NCI-H2171 treated with DMSO at 0.1 percent for 48 hours (cell line): ENCODE measurements around the gene TPRG1.
"Not testable (repeated sequence)": the region's sequence is repeated elsewhere in the genome, so short reads cannot be mapped to it uniquely, and the experiment has no call there.

ENCODE experiments used
- DNase-seq: peaks from one replicate; lab custom pipeline; 2025; lab: John Stamatoyannopoulos, UW

Gene TPRG1

GRCh38 chr3:189316296-189317019, 144.7 kb downstream of the TPRG1 start:
- DNase-seq: no peak

GRCh38 chr3:189317911-189318310, 146.1 kb downstream of the TPRG1 start:
- DNase-seq: no peak

GRCh38 chr3:189320511-189320910, 148.7 kb downstream of the TPRG1 start:
- DNase-seq: no peak

GRCh38 chr3:189322339-189322738, 150.6 kb downstream of the TPRG1 start:
- no peak for DNase-seq

GRCh38 chr3:189324538-189325138, 152.9 kb downstream of the TPRG1 start:
- peak; percentile 86 for DNase-seq

GRCh38 chr3:189325454-189325853, 153.7 kb downstream of the TPRG1 start:
- DNase-seq: no peak

- DNase-seq: not testable (repeated sequence)
These were observed 157.9 kb downstream of the TPRG1 start for GRCh38 chr3:189329630-189330029.

GRCh38 chr3:189330066-189330465, 158.3 kb downstream of the TPRG1 start:
- DNase-seq: no peak

GRCh38 chr3:189331002-189331418, 159.2 kb downstream of the TPRG1 start:
- no peak for DNase-seq

- no peak for DNase-seq
These were observed 162.5 kb downstream of the TPRG1 start for GRCh38 chr3:189334064-189334920.

- no peak for DNase-seq
These were observed 165.9 kb downstream of the TPRG1 start for GRCh38 chr3:189337673-189338091.

GRCh38 chr3:189338366-189338765, 166.6 kb downstream of the TPRG1 start:
- DNase-seq: no peak

- DNase-seq: no peak
These were observed 168.2 kb downstream of the TPRG1 start for GRCh38 chr3:189339996-189340395.

GRCh38 chr3:189340680-189341460, 169.1 kb downstream of the TPRG1 start:
- no peak for DNase-seq

- no peak for DNase-seq
These were observed 171.0 kb downstream of the TPRG1 start for GRCh38 chr3:189342811-189343210.

- no peak for DNase-seq
These were observed 173.2 kb downstream of the TPRG1 start for GRCh38 chr3:189344996-189345395.

- DNase-seq: no peak
These were observed 178.0 kb downstream of the TPRG1 start for GRCh38 chr3:189349772-189350171.

GRCh38 chr3:189353318-189353965, 181.7 kb downstream of the TPRG1 start:
- DNase-seq: no peak

GRCh38 chr3:189353988-189354889, 182.5 kb downstream of the TPRG1 start:
- no peak for DNase-seq

GRCh38 chr3:189355115-189355480, 183.3 kb downstream of the TPRG1 start:
- DNase-seq: no peak
